HG02870 (cell line): ENCODE measurements around the gene CPA4.

ENCODE experiments used
- ATAC-seq: cut with Tn5 transposase; IDR thresholded peaks from one replicate; pipeline ENCODE4 v1.9.1; 2021; ENCODE audit warnings: mild to moderate bottlenecking, moderate library complexity; ENCODE audit not compliant: unreplicated experiment

Gene CPA4

DNA sequence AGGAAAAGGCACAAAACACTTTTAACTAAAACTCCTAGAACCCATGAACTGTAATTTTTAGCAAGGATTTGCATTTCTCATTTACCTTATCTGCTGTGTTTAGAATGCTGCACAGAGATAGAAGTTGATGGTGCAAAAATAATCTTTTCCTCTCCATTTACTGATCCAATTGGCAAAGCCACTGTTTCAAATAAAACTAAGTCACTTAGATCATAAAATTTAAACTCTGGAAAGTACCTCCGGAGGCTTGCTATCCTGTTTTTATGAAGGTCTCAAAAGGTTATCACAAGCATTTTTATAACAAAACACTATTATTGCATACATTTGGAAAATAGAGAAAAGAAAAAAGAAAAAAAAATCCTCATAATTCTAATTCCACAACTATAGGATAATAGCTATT, 18.7 kb upstream of the CPA4 start:
- ATAC-seq: no peak

DNA sequence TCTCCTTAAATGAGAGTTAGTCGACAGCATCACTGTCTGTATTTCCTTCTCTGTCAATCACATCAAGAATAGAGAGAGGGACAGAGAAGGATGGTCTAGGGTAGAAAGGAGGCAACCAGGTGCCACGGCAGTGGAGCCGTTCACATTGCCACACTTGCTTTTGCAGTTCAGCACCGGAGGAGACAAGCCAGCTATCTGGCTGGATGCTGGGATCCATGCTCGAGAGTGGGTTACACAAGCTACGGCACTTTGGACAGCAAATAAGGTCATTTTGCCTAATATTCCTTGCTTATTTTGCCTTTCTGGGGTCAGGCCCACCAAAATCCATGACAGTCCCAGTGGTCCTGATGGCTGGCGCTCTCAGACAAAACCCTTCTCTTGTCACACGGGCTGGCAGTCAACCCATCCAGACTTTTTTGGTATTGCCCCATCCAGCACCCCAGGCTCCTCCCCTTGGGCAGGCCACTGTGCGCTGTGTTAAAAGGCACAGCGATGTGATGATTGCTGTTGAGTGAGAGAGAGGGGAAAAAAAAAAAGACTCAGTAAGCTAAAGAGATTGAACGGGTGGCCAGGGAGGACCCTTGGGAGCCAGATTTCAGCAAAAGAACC, 17.9 kb upstream of the CPA4 start:
- ATAC-seq: no peak

DNA sequence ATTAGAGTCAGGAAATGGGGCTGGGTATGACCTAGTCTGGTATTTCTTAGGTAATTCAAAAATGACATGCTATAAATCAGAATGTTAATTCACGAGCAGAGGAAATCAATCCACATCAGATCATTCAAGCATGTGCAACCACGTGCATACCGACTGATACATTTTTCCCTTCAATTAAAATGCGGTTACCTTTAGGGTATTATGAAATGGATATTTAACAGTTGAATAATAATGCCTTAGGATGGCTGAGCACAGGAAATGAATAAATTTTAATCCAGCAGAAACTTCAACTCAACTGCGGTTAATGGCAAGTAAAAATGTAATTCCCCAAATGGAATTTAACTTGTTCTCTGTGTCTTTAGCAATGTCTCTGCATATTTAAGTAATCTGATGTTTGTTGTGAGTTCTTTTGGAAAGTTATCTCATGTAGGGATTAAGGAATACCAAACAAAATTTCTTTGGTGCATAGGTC, 17.1 kb upstream of the CPA4 start:
- ATAC-seq: no peak

DNA sequence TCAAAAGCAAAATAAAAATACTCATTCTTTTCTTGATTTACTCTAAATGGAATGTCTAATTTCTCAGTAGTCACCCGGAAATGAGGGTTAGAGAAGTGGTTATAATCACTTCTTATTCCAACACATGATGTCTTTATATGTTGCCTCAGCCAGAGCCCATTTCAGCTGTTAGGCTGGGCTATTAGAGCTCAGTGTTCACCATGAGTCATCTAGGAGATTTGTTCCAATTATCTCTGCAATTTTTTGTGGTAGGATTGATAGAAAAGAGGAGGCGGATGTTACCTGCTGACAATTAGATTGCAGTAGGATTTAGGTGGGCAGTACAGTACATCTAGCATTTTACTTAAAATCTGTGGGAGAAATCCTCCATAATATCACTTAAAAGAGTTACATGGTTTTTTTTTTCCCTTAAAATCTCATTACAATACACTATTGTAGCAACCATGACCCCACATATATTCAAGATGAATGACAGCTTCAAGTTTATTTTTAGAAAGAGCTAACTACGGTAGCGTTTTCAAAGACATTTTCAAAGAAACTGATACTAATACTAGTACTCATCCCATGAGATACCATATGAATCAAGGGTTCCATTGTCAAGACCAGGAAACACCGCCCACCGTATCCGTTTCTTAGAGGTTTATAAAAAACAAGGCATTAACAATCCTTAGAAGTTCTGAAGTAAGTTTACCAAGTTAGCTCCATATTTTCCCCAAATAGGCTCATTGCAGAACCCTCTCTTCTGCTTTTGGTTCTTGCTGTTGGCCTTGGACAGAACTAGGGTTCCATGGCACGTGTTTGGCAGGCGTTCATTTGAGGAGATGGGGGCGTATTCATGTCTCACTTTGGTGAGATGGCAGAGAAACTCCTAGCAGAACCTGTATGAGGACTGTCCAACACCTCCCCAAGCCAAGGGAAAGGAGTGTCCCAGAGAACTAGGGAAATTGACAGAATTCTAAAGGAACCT, 15.9 kb upstream of the CPA4 start:
- ATAC-seq: no peak

DNA sequence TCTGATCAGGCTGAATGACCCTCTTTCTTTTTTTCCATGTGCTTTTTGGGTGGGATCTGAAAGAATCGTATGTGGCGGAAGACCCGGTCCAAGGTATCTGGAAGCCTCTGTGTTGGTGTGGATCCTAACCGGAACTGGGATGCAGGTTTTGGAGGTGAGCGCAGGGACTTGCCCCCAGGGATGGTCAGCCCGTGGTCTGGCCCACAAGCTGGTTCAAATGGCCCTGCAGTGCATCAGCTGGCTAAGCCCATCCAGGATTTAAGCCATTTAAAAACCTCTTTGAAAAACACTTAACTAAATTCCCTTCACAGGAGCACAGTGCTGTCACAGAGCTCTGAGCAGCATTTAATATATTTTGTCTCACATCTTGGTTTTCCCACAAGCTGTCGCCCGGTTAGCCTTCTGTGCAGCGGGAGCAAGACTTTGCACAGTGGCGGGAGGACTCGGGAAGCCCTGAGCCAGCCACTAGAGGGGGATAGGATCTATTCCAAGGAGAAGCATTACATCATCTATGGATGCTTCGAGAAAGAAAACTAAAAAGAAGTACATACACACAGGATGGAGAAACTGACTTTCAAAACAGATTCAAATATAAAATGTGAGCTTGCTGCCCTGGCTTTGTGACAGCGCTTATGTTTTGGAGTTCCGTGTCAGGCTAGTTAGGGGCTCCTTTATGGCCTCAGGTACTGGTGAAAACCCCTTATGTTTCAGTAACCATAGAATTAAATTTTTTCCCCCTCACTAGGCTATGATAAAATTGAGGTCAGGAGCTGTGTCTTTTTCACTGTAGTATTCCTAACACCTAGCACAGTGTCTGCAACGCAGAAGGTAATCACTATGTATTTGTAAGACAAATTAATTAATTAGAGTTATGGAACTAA, 15.0 kb upstream of the CPA4 start:
- no peak for ATAC-seq

DNA sequence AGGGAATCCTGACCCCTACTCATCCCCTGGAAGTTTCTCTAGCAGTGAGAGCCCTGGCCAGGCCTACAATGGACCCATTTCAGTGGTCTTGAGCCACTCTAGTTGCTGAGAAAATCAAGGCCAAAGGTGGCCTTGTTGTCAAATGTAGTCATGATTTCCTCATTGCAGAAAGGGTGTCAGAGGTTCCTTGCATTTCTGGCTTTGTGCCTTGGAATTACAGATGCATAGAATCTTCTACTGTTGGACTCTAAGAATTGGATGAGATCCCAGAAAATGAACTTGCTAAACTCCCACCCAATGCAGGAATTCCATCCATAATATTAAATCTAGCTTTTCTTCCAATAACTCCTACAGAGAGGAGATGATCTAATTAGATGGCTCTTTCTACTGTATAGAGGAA, 14.1 kb upstream of the CPA4 start:
- ATAC-seq: no peak

DNA sequence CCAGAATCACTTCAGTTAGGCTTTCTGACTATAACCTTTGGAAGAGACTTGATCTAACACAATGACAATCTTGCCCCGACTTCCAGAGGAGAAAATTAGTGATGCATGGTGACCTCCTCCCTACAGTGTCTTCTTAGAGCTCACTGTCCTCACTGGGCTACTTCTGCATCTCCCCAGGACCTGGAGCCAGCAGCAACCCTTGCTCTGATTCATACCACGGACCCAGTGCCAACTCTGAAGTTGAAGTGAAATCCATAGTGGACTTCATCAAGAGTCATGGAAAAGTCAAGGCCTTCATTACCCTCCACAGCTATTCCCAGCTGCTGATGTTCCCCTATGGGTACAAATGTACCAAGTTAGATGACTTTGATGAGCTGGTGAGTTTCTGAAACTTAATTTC, 13.7 kb upstream of the CPA4 start:
- no peak for ATAC-seq

DNA sequence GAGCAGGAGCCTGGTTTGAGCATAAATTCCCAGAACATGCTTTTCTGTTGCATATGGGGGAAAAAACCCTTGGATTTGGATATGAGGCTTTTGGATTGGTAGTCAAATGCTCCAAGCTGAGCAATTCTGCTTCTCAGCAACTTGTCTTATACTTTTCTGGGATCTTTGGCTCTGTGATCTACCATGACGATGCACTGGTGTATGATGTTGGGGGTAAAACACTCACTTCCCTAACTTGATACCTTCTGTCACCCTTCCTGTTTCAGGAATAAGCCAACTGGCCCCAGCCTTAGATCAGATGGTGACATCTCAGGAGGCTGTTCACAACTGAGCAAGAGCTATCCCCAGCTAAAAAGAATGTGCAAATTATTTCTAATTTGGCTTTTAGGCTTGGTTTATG, 13.1 kb upstream of the CPA4 start:
- ATAC-seq: no peak

DNA sequence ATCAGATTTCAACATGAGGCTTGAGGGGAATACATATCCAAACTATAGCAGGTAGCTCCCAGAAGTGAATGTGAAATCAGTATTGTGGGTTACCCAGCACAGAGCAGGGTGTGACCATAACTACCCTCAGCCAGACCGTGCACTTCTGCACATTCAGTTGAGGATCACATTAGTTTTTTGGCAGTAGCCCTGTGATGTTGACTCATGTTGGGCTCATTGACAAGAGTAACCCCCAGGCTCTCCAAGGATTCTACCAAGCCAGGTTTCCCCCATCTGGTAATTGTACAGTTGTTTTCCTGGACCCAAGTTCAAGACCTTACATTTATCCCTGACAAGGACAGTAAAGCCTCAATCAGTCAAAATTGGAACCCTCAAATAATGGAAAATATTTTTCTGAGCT, 11.7 kb upstream of the CPA4 start:
- no peak for ATAC-seq

DNA sequence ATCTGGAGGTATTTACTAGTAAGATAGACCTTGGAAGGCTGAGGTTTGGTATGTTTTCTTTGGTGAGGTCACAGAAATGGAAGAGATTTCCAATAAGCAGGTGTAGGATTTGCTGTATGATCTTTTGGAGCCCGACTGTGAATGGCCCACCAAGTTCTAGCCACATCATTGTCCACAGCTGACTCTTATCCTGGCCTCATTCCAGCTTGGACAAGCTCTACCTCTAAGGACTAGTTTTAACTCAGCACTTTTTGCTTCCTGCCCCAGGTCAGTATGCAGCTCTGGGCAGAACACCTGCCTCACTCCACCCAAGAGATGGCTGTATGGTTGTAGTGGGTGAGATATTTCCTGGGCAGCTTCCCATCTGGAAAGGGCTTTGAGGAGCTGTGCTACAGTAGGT, 6.1 kb upstream of the CPA4 start:
- ATAC-seq: no peak

DNA sequence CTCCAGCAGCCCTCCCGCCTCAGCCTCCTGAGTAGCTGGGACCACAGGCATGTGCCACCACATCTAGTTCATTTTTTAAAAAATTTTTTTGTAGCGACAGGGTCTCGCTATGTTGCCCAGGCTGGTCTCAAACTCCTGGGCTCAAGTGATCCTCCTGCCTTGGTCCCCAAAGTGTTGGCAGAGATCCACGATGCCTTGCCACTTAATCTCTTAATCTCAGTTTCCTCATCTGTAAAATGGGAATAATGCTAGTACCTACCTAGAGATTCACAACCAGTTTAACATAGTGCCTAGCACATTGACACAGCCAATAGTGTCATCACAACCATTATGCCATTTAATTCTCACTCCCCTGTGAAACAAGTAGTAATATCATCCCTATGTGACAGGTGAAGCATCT, 4.8 kb upstream of the CPA4 start:
- ATAC-seq: no peak

DNA sequence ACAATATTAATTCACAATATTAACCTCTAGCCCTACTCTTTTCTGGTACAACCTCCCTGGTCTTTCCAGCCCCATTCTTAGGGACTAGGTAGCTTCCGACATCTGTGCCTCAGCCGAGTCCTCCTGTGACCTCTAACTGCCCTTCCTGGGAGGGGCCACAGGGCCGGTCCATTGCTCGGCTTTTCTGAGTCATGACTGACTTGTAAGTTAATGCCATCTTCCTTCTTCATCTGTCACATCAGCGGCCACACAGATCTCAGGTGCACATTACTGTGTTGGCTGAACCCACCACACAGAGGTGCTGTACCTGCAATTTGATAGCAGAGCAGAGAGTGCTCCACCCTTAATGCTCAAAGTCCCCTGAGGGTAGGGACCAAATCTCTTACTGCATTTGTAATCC, 4.1 kb upstream of the CPA4 start:
- no peak for ATAC-seq

DNA sequence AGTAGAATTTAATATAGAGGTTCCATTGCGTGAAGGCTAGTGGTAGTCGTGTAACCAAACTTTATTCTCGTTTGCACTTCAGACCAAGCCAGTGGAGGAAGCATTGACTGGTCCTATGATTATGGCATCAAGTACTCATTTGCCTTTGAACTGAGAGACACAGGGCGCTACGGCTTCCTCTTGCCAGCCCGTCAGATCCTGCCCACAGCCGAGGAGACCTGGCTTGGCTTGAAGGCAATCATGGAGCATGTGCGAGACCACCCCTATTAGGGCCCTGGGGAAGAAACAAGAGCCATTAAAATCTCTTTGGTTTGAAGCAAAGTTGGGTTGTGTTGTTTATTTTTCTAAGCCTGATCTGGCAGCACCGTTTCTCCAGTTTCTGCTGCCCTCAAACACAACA, 3.5 kb upstream of the CPA4 start:
- no peak for ATAC-seq

DNA sequence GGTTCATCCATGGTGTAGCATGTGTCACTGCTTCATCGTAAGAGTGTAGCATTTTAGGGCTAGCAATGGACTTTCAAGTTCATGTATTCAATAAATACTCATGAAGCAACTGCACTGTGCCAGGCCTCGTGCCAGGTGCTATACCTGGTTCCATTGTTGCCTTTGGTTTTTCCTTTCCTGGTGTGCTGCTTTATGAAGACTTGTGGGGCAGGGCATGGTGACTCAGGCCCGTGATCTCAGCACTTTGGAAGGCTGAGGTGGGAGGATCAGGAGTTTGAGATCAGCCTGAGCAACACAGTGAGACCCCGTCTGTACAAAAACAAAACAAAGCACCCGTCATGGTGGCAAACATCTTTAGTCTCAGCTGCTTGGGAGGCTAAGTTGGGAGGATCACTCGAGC, 2.2 kb upstream of the CPA4 start:
- no peak for ATAC-seq

DNA sequence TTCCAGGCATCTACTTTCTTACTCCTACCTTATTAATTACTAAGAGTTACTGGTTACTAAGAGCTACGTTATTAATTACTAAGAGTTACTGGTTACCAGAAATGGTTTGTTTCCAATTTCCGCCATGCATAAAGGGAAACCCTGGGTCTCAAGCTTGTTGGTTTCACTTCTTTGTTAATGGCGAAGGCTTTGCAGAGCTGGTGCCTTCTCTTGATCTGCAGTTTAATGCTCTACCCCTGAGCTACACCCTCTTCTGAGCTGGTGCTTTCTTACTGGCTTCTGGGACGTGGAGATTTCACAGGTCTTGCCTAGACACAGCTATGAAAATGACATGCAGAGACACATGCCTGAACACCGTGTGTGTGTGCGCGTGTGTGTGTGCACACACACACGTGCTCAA, 560 bp downstream of the CPA4 start:
- ATAC-seq: no peak

DNA sequence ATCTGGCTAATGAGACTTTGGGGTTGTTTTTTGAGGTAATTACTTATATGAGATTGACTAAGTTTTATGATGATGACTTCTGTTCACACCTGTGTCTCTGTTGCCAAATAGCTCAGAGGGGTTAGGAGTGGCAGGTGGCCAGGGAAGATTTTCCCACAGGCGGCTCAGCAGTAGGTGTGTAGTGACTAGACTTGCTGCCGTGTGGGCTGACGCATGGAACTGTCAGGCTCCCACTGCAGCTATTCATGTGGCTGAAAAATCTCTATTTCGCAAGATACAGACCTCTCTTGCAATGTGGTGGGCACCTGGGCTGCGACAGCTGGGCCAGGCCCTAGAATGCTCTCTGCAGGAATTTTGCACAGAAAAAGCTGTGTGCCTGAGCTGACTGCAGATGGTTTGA, 1.4 kb downstream of the CPA4 start:
- ATAC-seq: no peak

DNA sequence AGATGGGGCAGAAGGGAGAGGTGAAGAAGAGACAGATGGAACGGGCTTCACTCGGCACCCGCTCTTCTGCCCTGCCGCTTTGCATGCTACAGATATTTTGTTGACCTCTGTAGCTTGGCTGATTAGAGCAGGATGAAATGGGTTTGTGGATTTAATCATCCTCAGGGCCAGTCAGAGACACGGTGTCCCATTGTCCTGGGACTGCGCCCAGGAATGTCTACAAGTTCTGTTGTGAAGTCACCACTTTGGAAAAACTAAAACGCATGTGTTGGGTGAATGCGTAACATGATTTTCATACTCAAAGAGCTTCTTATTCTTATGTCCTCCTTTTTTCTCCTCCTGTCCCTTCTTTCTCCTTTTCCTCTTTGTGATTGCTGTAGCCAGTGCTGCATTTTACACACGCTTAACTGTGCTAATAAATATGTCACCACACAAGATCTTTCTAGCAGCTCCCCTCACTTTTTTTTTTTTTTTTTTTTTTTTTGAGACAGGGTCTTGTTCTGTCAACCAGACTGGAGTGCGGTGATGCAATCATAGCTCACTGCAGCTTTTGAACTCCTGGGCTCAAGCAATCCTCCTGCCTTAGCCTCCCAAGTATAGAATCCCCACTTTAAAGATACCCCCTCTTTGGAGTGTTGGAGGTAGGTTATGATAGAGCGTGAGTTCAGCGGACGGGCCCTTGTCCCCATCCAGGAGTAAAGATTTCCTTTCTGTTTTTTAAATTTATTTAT, 3.4 kb downstream of the CPA4 start:
- no peak for ATAC-seq

DNA sequence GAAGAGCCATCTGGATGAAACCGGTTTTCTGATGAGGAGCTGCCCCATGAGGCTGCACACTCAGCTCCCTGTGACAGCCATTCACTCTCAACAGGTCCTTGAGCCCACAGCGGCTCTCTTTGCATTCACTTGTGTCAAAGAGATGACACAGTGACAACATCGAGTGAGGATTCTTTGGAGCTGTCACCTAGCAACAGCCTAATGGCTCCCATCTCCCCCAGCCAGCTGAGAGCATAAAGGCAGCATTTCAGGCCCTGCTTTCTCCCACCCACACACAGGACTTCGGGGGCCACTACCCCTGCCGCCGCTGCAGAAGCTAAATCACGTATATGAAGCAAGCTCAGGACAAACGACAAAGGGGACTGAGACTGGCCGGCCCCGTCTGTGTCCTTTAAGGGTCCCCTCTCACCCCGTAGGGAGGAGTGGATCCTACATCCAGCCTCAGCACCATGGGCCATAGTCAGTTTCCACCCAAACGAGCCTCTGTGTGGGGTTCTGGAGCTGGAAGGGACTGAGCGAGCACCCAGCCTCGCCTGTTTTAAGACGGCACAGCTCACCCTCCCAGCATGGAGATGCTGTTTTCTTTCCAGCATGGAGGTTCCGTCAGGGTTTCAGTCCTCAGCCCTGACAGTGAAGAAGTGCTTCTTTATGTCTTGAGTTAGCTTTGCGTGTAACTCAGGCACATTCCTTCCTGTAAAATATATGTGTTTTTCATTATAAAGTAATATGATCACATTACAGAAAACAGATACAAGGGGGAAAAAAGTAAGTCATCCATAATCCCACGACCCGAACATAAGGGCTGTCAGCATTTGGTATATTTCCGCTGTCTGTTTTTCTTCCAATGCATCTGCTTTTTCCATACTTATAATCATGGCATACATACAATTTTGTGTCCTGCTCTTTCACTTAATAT, 4.9 kb downstream of the CPA4 start:
- ATAC-seq: no peak

DNA sequence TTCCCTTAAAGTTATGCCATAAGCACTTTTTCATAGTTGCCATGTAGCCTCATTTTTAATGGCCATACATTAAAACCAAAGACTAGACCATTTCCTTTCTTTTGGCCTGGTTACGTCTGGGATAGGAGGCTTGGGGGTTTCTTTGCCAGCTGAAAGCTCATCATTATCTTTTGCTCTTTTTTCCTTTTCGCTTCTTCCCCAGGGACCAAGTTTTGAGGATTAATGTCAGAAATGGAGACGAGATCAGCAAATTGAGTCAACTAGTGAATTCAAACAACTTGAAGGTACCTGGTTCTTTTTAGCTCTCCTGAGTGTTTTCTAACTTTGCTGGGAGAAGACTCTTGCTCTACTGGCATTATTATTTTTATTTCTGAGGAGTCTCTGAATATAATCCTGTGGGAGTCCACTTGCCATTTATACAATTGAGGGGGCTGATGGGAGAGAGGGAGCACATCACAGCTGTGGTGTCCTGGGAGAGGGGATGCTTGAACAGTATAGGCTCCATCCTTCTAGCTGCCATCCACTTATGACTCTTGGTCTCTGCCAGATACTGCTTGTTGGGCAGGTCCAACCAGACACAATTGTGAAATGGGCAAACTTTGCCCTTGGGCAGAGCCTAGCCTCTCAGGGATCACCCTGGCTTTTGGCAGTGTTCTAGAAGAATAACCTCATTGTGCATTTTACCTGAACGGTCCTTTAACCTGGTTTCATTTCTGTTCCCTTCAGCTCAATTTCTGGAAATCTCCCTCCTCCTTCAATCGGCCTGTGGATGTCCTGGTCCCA, 5.8 kb downstream of the CPA4 start:
- ATAC-seq: no peak
